Nephron (organoid): ENCODE results near the gene HMG20B.

Experiments used
- H3K27ac Mint-ChIP-seq, 3 experiments: 2 replicates each; pipeline ENCODE4 v1.8.0; 2020; ENCODE audit warnings: mixed read lengths in 3 of 3, mild to moderate bottlenecking in 2 of 3, moderate library complexity in 1 of 3
- H3K27me3 Mint-ChIP-seq: 2 replicates; pipeline ENCODE4 v1.8.0; 2021; ENCODE audit warnings: low read depth, mild to moderate bottlenecking, moderate library complexity, mixed read lengths
- H3K36me3 Mint-ChIP-seq: 2 replicates; pipeline ENCODE4 v1.8.0; 2020; ENCODE audit warnings: low read depth, mixed read lengths
- H3K4me1 Mint-ChIP-seq: 2 replicates; pipeline ENCODE4 v1.8.0; 2020; ENCODE audit warnings: mixed read lengths
- H3K4me3 Mint-ChIP-seq, 3 experiments: 2 replicates each; pipeline ENCODE4 v1.8.0; 2020; ENCODE audit warnings: mild to moderate bottlenecking in 3 of 3, mixed read lengths in 3 of 3, moderate library complexity in 2 of 3
- H3K9me3 Mint-ChIP-seq: 2 replicates; pipeline ENCODE4 v1.8.0; 2020; ENCODE audit warnings: mixed read lengths
- CTCF ChIP-seq, 3 experiments: fragments of 200-600 bp; sonication (generic); IDR thresholded peaks; one replicate each; pipeline ENCODE4 v1.5.0; 2021; ENCODE audit warnings: antibody characterized with exemption in 3 of 3; ENCODE audit not compliant: unreplicated experiment in 3 of 3

HMG20B gene

GRCh38 chr19:3535563-3535965 is 37.2 kb upstream of the HMG20B start:
- Mint-ChIP-seq H3K4me1 (no peaks in the 10 kb centered on the region), H3K27me3 (no peaks in the 10 kb centered on the region), H3K36me3 (peaks cover 22% of the 10 kb centered on the region), H3K9me3 (no peaks in the 10 kb centered on the region), H3K27ac (no peak overlapping the region), H3K4me3 (no peak overlapping the region)
- no peak for TF ChIP-seq CTCF (IDR thresholded peaks at IDR 0.05; ENCODE audit: unreplicated experiment in 3 of 3)

DNA sequence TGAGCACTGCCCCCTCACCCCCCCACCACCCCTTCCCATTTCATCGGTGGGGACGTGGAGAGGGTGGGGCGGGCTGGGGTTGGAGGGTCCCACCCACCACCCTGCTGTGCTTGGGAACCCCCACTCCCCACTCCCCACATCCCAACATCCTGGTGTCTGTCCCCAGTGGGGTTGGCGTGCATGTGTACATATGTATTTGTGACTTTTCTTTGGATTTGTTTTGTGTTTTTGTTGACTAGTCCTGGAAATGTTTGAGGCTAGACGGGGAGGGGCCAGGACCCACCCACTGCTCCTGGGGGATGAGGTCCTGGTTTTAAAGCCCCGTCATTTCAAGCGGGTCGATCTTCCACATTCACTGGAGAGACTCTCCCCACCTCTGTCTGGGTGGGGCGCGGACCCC is 36.8 kb upstream of the HMG20B start:
- Mint-ChIP-seq H3K9me3 (no peaks in the 10 kb centered on the region), H3K27ac (no peak overlapping the region), H3K4me1 (no peaks in the 10 kb centered on the region), H3K27me3 (no peaks in the 10 kb centered on the region), H3K4me3 (no peak overlapping the region), H3K36me3 (peaks cover 21% of the 10 kb centered on the region)
- no peak for TF ChIP-seq CTCF (IDR thresholded peaks at IDR 0.05; ENCODE audit: unreplicated experiment in 3 of 3)

DNA sequence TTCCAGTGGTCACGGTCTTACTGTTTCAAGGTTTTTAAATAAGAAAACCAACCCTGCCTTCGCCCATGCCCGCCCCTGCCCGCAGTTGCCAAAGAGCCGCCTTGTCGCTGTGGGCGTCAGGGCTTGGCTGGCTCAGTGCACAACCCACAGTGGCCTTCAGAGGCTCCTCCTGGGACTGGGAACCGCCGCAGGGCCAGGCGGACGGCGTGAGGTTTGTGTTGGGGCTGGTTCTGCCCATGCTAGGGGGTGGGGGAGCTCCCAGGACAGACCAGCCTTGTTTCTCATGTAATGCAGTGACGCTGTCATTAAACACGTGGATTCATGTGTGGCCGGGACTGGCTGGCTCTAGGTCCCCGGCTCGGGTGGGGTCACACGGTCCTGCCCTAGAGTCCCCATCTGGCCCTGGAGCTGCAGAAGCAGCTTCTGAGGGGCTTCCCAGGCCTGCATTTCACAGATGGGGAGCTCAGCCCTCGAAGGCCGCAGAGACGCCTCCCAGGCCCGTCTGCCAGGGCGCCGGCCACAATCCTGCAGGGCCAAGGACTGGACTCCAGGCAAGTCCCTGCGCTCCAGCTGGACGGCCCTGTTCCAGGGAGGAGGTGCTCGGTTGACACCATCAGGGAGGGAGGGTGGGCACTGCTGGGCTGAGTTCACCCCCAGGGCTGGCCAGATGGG is 36.2 kb upstream of the HMG20B start:
- Mint-ChIP-seq H3K9me3 (no peaks in the 10 kb centered on the region), H3K4me3 (no peak overlapping the region), H3K36me3 (peaks cover 16% of the 10 kb centered on the region), H3K27me3 (no peaks in the 10 kb centered on the region), H3K27ac (no peak overlapping the region), H3K4me1 (no peaks in the 10 kb centered on the region)
- TF ChIP-seq CTCF (IDR thresholded peaks at IDR 0.05; ENCODE audit: unreplicated experiment in 3 of 3) = no peak

DNA sequence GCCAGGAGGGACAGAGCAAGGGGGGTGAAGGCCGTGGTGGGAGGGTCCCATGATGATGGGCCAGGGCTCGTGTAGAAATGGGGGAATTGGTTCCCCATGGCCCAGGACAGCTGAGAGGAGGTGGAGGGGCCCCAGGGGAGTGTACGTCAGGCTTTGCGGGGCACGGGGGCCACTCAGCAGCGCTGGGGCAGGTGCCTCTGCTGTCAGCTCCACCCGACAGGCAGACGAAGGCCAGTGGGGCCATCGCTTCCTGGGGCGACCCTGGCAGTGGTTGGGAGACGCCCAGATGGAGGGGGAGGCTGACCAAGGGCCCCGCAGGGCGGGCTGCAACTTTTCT is 35.7 kb upstream of the HMG20B start:
- no peak overlapping the region for H3K4me3 Mint-ChIP-seq
- H3K27me3 Mint-ChIP-seq = no peaks in the 10 kb centered on the region
- no peaks in the 10 kb centered on the region for H3K9me3 Mint-ChIP-seq
- H3K36me3 Mint-ChIP-seq = peaks cover 16% of the 10 kb centered on the region
- no peak overlapping the region for H3K27ac Mint-ChIP-seq
- no peaks in the 10 kb centered on the region for H3K4me1 Mint-ChIP-seq
- no peak for TF ChIP-seq CTCF (IDR thresholded peaks at IDR 0.05; ENCODE audit: unreplicated experiment in 3 of 3)

DNA sequence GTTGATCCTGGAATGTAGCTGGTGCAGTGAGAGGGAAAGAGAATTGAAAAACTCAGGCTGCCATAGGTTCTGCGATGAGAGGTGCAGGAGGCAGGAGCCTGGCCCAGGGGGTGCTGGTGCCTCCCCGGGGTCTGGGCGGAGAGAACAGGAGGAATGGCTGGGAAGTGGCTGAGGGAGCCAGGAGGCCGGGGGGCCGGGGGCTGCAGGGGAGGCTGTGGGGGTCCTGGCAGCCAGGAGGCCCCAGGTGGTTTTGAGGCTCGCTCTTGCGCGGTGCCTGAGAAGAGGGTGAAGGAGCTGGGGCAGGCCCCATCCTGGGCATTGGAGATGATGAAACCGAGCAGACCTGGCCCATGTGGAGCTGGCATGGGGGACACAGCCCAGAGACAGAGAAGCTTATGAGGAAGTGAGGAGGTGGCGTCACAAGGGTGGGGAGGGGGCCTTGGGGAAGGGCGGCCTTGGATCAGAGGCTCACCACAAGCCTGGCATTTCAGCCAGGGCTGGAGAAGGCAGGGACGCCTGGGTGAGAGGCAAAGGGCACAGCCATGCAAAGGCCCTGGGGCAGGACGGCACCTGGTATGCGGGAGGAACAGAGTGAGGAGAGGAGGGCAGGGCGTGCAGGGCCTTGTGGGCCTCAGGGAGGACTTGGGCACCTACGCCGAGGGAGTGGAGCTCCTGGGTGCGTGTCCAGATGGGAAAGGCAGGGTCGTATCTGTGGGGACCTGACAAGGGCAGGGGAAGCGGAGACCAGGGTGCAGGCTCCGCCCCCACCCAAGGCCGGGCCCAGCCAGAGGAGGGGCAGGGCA is 35.1 kb upstream of the HMG20B start:
- Mint-ChIP-seq H3K27me3 (no peaks in the 10 kb centered on the region), H3K9me3 (no peaks in the 10 kb centered on the region), H3K36me3 (peaks cover 16% of the 10 kb centered on the region), H3K4me1 (no peaks in the 10 kb centered on the region), H3K27ac (no peak overlapping the region), H3K4me3 (no peak overlapping the region)
- no peak for TF ChIP-seq CTCF (IDR thresholded peaks at IDR 0.05; ENCODE audit: unreplicated experiment in 3 of 3)
